GM04503 (cell line): ENCODE measurements around the gene TTC9.

Experiments
- DNase-seq: peaks from one replicate; pipeline ENCODE4 v3.0.0-alpha.2; 2012; ENCODE audit warnings: low read depth

Gene TTC9

DNA sequence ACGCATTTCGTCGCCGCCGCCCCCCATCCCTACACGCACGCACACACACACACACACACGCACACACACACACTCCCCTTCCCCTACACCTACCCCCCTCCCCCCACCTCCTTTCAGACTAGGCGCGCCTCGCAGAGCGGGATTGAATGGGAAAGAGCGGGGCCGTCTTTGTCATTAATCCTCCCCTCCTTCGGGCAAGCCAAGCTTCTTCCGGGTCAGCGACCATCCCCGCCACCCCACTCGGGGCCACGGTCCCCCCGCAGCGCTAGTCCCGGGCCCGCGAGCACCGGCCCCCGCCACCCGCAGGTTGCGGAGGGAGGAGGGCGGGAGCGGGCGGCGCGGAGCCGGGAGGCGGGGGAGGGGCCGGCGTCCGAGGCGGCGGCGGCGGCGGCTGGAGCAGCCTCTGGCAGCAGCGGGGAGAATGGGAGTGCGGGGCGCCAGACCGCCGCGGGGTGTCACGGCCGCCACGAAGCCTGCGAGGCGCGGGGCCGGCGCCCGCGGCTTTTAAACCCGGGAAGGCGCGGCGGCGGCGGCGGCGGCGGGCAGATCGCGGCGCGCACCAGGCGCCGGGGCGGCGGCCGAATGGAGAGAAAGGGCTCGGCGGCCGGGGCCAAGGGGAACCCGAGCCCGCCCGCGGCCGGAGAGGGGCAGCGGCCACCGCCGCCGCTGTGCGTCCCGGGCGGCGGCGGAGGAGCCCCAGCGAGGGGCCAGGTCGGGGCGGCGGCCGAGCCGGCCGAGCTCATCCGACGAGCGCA, at the start of gene TTC9:
TTC9 (plus strand) TSS at position 369 of the 755 bp plus-strand sequence; CDS start at position 583, 214 bp downstream.
- DNase-seq: no peak

DNA sequence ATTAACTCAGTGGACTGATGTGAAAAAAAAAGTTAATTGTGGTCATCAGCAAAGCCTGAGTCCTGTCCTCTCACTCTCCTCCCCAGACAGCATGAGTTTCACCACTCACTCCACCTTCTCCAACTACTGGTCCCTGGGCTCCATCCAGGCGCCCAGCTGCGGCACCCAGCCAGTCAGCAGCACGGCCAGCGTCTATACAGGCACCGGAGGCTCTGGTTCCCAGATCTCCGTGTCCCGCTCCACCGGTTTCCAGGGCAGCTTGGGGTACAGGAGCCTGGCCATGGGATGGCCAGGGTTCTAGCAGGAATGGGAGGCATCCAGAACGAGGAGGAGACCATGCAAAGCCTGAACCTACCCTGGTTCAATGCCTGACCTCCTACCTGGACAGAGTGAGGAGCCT, 47.3 kb upstream of the TTC9 start:
- no peak for DNase-seq

DNA sequence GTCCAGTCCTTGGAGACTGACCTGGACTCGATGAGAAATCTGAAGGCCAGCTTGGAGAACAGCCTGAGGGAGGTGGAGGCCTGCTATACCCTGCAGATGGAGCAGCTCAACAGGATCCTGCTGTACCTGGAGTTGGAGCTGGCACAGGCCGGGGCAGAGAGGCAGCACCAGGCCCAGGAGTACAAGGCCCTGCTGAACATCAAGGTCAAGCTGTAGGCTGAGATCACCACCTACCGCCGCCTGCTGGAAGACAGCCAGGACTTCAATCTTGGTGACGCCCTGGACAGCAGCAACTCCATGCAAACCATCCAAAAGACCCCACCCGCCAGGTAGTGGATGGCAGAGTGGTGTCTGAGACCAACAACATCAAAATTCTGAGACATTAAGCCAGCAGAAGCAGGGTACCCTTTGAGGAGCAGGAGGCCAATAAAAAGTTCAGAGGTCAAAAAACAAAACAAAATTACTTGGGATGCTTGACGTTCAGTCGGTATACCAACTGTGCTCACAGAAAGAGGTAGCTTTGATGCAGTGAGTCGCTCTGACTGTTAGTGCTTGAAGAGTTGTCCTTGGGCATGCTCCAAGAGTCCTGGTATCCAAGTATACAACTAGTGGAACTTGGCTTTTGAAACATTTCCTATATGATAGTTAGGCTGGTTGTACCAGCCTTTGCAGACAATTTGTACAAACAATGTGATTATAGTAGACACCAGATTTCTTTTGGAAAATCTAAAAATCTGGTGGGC, 46.1 kb upstream of the TTC9 start:
- DNase-seq: no peak

DNA sequence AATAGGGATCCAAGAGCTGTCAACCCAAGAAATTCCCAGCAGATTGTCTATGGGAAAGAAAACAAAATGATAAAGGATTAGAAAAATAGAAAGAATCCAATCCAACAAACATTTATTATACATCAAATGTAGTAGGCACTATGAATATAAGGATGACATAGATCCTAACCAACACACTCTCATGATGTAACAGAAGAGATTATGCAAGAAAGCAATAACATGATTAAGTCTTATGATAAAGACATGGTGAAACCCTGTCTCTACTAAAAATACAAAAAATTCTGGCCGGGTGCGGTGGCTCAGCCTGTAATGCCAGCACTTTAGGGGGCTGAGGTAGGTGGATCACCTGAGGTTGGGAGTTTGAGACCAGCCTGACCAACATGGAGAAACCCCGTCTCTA, 44.0 kb upstream of the TTC9 start:
- DNase-seq: no peak

DNA sequence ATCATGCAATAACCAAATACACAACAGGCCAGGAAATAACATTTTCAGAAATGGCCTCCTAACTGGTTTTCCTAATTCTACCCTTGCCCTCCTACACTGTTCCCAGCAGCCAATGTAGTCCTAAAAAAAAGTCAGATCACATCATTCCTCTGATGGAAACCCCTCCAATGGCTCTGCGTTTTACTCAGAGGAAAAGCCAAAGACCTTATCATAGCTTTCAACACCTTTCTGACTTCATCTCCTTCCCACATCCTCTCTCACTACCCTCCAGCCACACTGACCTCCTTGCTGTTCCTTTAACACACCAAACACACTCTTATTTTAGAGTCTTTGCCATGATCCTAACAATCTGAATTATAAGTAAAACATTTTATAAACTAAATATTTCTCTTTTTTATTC, 42.4 kb upstream of the TTC9 start:
- DNase-seq: no peak

DNA sequence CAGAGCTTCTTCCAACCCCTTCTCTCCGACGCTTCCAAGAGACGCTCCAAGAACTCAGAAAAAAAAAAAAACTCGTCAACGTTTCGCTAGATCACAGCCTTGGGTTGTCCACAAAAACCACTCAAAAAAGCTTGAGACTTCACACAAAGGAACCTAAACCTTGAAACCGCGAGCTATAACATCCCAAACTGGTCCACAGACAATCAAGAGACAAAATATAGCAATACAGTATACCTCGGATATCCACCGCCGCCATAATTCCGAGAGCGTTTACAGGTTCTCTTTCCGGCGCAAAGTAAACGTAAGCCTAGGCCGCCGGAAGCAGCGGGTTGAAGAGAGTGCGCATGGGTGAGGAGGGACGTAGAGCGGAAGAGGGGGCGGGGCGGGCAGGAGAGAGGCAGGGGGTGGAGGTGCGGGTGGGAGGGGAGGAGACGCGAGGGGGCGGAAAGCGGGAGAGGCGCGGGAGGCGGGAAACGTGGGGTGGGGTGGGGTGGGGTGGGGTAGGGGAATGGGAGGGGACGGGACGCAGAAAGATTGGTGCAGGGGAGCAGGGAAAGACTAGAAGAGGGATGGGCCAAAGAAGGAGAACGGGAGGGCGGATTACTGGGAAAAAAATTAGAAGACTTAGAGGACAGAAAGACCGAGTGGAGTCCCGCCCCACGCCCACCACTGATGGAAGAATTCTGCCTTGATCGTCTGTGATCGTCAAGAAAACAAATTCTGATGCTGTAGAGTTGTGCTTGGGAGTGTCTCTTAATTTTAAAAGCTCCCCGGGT, 41.1 kb upstream of the TTC9 start, which contains the start of gene MED6:
MED6 (minus strand) TSS at position 274 of the 776 bp plus-strand sequence; CDS start at position 256, 18 bp downstream.
- peak; percentile 47 for DNase-seq

DNA sequence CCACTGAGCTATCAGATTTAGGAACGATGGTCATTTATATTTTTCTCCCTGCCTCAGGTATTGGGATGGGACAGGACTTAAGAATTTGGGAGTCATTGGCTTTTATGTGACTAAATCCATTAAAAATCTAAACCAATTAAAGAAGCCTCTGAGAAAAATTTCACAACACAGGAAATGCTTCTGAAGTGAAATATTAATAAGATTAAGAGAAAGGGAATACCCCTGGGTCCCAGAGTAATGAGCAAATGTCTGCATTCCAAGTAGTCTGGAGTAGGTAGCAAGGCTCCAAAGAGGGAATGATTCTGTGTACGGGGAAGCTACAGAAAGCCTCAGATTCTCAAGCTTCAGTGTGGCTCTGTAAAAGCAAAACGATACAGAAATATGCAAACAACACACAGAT, 40.6 kb upstream of the TTC9 start:
- DNase-seq: peak; percentile 21

DNA sequence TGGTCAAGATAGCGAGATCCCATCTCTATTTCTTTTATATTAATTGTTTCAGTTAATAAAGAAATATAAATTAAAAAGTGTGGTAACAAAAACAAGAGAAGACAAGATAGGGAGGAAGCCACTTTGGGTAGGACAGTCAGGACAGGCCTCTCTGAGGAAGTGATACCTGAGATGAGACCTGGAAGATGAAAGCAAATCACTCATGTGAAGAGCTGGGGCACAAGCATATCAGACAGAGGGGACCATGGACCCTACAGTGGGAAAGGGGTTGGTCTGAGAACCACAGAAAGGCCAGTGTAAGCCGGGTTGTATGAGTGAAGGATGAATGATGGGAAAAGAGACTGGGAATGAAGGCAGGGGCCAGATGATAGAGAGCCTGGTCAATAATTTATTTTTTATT, 39.5 kb upstream of the TTC9 start:
- no peak for DNase-seq

DNA sequence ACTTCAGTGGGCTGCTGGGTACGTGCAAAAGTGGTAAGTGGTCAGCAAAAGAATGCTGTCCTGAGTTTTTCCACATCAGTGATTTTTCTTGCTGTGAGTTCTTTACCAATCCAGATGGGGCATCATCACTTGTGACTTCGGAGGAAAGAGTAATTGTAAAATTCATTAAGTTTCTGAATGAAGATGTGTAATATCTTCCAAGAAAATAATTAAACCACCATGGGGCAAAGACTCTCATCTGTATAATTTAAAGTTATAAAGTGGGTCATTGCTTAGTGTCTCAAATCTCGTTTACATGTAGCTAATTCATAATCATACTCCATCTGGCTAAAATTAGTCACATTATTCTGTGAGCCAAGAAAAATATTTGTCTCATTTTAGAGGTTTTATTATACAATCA, 30.5 kb upstream of the TTC9 start:
- DNase-seq: no peak

DNA sequence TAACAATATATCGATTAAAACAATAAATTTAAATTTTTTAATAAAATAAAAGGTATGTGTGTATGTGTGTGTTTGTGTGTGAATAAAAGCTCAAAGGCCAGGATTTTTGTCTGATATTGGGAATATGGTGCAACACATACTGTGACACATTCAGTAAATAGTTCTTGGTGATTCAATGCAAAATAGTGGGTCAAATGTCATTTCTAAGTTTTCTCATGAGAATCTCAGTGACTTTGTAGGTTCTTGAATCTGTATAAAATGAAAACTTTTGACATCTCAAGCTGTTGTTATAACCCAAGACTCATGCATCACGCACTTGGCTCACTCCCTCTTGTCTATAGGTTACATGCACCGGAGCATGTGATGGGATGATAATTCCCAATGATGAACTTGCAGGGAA, 25.1 kb upstream of the TTC9 start:
- no peak for DNase-seq

DNA sequence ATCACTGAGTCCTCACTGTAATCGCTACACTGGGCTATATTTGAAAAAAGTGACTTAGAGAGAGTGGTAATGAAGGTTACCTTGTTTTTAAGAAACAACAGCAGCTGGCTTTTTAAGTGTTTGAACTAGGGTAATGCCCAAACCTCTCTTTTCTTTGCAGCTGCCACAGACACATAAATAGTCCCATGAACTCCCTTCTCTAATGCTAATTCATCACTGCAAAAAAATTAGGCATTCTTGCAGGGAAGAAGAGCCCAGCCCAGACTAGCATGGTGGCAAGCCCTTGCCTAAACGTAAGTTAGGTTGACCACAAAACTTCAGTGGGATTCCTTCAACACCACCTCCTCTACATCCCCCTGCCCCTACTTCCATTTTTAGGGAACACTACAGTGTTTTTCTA, 23.4 kb upstream of the TTC9 start:
- DNase-seq: no peak

DNA sequence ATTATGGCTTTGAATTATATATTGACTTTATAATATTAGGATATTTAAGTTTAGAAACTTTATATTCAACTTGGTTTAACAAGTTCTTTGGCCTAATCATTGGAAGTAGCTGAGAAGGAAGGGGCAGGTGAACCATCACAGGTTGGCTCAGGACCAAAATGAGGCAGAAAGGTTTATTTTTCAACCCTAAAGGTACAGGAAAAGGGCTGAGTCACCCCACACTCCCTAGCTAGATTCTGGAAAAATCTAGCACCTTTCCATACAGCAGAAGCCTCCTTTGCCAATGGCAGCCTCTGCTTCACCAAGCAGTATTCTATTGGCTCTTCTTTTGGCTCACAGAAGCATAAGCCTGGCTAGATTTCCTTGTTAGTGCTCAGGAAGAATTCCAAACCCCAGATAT, 22.0 kb upstream of the TTC9 start:
- no peak for DNase-seq

DNA sequence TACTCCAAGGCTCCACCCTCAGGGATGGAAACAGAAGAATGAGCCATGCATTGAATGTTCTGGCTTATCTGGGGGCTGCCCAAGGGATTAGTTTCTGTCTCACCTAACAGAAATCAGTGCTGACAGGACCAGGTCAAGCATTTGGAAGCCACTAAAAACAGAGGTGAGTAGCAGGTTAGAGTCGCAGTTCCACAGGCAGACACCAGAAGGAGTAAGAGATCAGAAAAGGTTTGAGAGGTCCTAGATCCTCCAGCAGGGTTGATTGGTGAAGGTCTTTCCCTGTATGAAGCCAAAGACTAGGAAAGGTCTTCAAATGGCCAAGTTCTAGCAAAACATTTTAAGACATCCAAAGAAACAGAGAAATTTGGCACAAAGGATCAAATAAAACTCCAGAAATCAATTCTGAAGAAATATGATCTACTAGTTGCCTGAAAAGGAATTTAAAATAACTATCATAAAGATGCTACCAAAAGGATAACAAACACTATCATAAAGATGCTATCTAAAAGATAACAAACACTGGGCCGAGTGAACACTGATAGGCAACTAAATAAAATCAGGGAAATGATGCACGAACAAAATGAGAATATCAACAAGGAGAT, 19.5 kb upstream of the TTC9 start:
- no peak for DNase-seq

DNA sequence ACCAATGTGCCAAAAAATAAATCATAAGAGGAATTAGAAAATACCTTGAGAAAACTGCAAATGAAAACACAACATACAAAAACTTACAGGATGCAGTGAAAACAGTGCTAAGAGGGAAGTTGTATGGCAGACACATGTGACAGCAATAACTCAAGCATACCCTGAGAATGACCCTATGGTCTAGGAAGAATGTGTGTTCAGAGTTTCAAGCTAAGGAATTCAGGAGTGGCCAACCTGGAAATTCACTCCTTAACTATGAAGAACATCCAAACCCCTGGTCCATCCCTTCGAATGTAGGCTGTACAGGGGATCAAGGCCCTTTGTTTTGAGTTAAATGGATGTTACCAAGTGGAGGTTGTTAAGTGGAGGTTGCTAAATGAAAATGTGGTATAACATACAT, 16.7 kb upstream of the TTC9 start:
- no peak for DNase-seq

DNA sequence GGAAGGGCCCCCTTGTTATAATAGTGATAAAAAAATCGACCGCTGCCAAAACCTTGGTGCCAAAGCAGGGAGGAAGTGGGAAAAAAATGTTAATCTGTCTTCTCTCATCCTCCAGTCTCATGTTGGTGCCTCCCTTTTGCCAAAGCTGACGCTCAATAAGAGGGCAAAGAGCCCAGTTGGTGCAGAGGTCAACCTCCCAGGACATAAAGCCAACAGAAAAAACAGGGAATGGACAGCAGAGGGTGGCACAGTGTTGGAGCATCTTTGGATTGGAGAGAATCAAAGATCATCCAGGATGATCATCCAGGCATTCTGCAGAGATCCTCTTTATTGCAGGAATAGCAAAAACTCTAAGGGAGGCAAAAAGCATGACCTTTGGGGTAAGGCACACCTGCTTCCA, 9.8 kb upstream of the TTC9 start:
- DNase-seq: no peak

DNA sequence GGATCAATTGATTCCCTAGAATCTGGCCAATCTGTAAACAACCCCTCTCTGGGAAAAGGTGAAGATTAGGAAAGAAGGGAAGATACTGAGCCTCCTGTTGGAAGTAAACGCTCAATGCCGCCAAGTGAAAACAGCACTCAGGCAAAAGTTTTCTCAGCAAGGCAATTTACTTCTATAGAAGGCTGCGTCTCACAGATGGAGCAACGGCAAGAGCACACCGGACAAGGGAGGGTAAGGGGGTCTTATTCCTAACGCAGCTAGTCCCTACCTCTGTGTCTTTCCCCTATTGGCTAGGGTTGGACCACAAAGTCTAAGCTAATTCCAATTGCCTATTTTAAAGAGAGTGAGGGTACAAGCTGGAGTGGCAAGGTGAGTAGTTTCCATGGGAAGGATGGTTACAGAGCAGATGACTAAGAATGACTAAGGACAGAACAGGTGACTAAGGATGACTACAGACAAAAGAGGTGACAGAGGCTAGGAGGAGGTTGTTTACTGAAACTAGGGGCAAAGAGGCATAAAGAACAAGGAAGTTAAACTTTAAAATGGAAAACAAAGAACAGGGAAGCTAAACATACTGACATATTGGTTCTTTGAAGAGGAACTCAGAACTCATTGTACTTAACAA, 5.6 kb upstream of the TTC9 start:
- no peak for DNase-seq

DNA sequence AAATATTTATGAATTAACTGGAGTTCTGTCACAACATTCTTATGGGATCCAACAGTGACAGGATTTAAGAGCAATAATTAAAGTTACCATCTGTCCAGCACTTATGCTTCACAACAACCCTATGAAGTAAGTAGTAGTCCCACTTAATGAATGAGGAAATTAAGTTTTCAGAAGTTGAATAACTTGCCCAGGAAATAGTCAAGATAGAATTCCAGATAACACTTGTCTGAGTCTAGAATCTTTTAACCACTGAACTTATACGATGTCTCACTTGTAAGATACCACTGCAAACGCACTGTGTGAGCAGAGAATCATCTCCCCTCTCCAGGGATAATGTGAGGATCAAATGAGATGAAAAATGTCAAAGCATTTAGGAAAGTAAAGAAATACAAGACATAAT, 3.3 kb upstream of the TTC9 start:
- DNase-seq: no peak

DNA sequence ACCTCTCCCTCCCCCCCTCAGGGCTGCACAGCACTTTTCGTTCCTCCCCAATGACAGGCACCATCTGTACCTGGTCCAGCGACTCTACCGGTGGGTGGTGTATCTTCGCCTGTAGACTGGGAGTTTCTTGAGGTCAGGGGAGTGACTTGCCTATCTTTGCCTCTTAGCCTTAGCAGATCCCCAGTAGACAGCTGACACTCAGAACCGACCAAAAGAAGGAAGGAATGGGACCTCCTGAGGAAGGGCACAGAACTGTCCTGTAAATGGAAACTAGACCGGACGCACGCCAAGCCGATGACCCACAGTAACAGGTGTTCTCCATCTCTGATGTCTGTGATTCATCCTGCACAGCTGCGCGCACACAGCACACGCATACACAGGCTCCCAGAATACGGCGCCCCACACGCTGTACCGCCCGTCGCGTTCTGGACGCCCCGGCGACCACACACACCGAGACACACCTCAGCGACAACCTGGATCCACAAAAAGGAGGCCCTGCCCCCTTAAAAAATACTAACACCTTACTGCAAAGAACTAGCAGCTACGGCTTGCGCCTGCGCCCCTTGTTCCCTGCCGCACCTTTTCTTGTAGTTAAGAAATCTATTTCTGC, 673 bp upstream of the TTC9 start:
- no peak for DNase-seq

DNA sequence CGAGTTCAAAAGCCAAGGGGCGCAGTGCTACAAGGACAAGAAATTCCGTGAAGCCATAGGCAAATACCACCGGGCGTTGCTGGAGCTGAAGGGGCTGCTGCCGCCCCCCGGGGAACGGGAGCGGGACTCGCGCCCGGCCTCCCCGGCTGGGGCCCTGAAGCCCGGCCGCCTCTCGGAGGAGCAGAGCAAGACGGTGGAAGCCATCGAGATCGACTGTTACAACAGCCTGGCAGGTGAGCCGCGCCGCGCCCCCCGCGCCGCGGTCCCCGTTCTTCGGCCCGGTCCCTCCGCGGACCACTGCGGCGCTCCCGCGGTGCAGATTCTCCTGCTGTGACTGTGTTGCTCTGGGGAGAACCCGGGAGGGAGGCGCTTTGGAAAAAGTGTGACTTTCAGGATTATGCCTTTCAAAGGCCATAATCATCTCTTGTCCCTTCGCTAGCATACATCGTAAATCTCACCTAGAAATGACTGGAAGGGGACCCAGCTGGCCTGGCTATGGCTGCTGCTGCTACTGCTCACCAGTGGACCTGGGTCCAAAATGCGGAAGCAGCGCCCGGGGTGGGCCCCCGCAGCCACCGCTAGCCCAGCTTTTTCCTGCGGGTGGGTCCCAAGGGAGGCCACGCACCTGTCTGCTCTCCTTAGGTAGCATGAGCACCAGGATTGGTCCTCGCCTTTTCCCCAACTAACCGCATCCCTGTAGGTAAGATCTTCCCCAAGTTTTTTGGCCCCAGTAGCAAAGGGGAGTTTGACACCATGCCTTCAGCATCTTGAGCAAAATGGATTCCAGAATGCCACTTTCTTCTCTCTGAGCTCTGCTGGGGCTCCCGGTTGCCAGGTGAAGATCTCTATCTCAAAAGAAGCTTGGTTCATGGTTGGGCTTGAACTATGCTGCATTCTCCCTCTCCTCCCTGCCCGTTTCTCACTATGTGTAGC, 853 bp downstream of the TTC9 start:
- no peak for DNase-seq

DNA sequence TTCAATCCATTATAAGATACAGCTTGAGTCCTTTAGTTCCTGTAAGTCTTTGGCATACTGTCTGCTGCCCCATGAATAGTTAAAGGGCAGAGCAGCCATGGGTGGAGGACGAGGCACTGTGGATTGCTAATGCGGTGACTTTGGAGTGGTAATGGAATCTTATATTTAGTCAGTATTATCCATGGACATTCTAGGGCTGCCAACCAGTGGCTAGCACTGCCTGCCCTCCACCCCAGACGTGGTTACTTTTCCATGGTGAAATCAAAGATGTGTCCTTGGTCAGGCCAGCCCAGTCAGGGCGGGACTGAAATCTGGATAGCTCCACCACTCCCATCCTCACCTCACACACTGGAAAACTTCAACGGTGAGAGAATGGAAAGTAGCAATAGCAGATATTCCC, 2.3 kb downstream of the TTC9 start:
- no peak for DNase-seq
